ENCODE results near the gene MSH3.

The MSH3 gene

DNA sequence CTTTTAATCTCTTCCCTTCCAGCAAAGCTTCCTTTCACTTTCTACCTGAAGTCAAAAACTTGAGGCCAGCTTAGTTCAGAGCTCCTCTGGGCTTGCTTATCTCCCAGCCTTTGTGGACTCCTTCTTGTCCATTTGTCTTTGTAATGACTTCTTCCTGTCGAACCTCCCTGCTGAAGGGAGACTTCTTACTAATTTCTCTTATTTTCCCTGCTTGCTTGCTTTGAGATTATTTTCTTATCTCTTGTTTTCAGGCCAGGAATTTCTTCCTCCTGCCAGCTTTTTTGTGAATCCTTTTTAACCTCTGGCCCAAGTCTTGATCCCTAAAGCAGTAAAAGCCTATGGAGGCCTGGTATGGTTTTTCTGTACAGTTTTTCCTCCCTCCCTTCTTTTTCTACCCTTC lies 47.1 kb downstream of the MSH3 start:
- H4K20me1 ChIP-seq (ENCODE audit: insufficient read depth, low read length): no peaks in the 10 kb centered on the region
- TF ChIP-seq EZH2phosphoT487 (IDR thresholded peaks at IDR 0.05; ENCODE audit: low read length) (no peak), CTCF (IDR thresholded peaks at IDR 0.05; ENCODE audit: low read length) (no peak), EZH2 (optimal IDR thresholded peaks at IDR 0.05; ENCODE audit: low read depth, low read length) (no peak)

GRCh38 chr5:80703291-80703690 lies 48.8 kb downstream of the MSH3 start:
- H3K9me3 ChIP-seq (replicated peaks; ENCODE audit: insufficient read depth, low read length): no peaks in the 10 kb centered on the region
- peaks cover 14% of the 10 kb centered on the region for H3K4me1 ChIP-seq (ENCODE audit: low read length)
- H2AFZ ChIP-seq (ENCODE audit: low read length): no peak overlapping the region
- DNase-seq: no peak
- H3K27me3 ChIP-seq (replicated peaks; ENCODE audit: insufficient read depth, low read length): no peaks in the 10 kb centered on the region
- H3K4me2 ChIP-seq (ENCODE audit: low read depth, low read length): no peak overlapping the region
- H4K20me1 ChIP-seq (ENCODE audit: insufficient read depth, low read length): no peaks in the 10 kb centered on the region
- no peak overlapping the region for H3K9ac ChIP-seq (ENCODE audit: low read length)
- no peaks in the 10 kb centered on the region for H3K36me3 ChIP-seq (replicated peaks; ENCODE audit: insufficient read depth, low read length)
- H3K4me3 ChIP-seq (ENCODE audit: low read length): no peak overlapping the region
- no peaks in the 10 kb centered on the region for H3K9me2 ChIP-seq (replicated peaks; ENCODE audit: insufficient read depth, low read length)
- H3K79me2 ChIP-seq (ENCODE audit: low read length): no peaks in the 10 kb centered on the region
- H3F3A ChIP-seq (ENCODE audit: insufficient read depth, low read length): no peaks in the 10 kb centered on the region
- TF ChIP-seq CTCF (IDR thresholded peaks at IDR 0.05; ENCODE audit: low read length): no peak
- H3K27ac ChIP-seq (ENCODE audit: low read length): no peak overlapping the region

More for the DNA sequence above, 47.1 kb downstream of the MSH3 start:
- no peak overlapping the region for H3K4me2 ChIP-seq (ENCODE audit: low read depth, low read length)
- no peak overlapping the region for H3K4me3 ChIP-seq (ENCODE audit: low read length)
- no peak overlapping the region for H2AFZ ChIP-seq (ENCODE audit: low read length)
- H3K79me2 ChIP-seq (ENCODE audit: low read length): no peaks in the 10 kb centered on the region
- DNase-seq: no peak
- peaks cover 14% of the 10 kb centered on the region for H3K4me1 ChIP-seq (ENCODE audit: low read length)
- no peaks in the 10 kb centered on the region for H3K9me3 ChIP-seq (replicated peaks; ENCODE audit: insufficient read depth, low read length)
- H3F3A ChIP-seq (ENCODE audit: insufficient read depth, low read length): no peaks in the 10 kb centered on the region
- H3K27ac ChIP-seq (ENCODE audit: low read length): no peak overlapping the region
- H3K27me3 ChIP-seq (replicated peaks; ENCODE audit: insufficient read depth, low read length): no peaks in the 10 kb centered on the region
- H3K9ac ChIP-seq (ENCODE audit: low read length): no peak overlapping the region
- H3K36me3 ChIP-seq (replicated peaks; ENCODE audit: insufficient read depth, low read length): no peaks in the 10 kb centered on the region
- H3K9me2 ChIP-seq (replicated peaks; ENCODE audit: insufficient read depth, low read length): no peaks in the 10 kb centered on the region

DNA sequence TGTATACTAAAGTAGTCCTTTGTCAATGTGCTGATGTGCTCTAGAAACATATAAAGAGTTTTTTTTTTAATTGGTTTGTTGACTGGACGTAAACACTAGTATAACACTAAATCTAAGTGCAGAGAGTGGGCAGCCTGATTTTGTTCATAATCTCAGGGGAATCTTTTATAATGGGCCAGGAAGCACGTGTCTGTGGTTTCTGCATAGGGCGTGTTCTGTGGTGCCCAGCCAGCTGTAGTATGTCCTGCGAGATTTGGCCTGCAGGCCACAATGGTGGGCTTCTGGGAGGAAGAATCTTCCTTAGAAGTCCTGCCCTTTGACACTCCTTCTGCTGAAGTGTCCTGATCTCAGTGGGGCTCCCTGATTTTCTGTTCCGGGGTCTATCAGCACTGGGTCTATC lies 49.3 kb downstream of the MSH3 start:
- no peaks in the 10 kb centered on the region for H3F3A ChIP-seq (ENCODE audit: insufficient read depth, low read length)
- H4K20me1 ChIP-seq (ENCODE audit: insufficient read depth, low read length): no peaks in the 10 kb centered on the region
- H3K9ac ChIP-seq (ENCODE audit: low read length): no peak overlapping the region
- H3K9me3 ChIP-seq (replicated peaks; ENCODE audit: insufficient read depth, low read length): no peaks in the 10 kb centered on the region
- no peaks in the 10 kb centered on the region for H3K79me2 ChIP-seq (ENCODE audit: low read length)
- no peaks in the 10 kb centered on the region for H3K36me3 ChIP-seq (replicated peaks; ENCODE audit: insufficient read depth, low read length)
- no peak for DNase-seq
- no peak overlapping the region for H2AFZ ChIP-seq (ENCODE audit: low read length)
- no peak overlapping the region for H3K4me2 ChIP-seq (ENCODE audit: low read depth, low read length)
- no peaks in the 10 kb centered on the region for H3K27me3 ChIP-seq (replicated peaks; ENCODE audit: insufficient read depth, low read length)
- H3K27ac ChIP-seq (ENCODE audit: low read length): no peak overlapping the region
- H3K9me2 ChIP-seq (replicated peaks; ENCODE audit: insufficient read depth, low read length): no peaks in the 10 kb centered on the region
- no peak for TF ChIP-seq EZH2phosphoT487 (IDR thresholded peaks at IDR 0.05; ENCODE audit: low read length)
- TF ChIP-seq EZH2 (optimal IDR thresholded peaks at IDR 0.05; ENCODE audit: low read depth, low read length): no peak
- no peak for TF ChIP-seq CTCF (IDR thresholded peaks at IDR 0.05; ENCODE audit: low read length)
- peaks cover 14% of the 10 kb centered on the region for H3K4me1 ChIP-seq (ENCODE audit: low read length)
- no peak overlapping the region for H3K4me3 ChIP-seq (ENCODE audit: low read length)
